IPS-18c (cell line): ENCODE results near the gene AFTPH.

Experiments
- H3K4me3 ChIP-seq: 2 replicates; pipeline ENCODE4 v1.7.0; 2013; ENCODE audit warnings: low read depth, mild to moderate bottlenecking, low read length, moderate library complexity; ENCODE audit not compliant: insufficient read depth
- H3K9me3 ChIP-seq: one replicate; pipeline ENCODE4 v1.6.1; 2013; ENCODE audit warnings: mild to moderate bottlenecking, low read length, moderate library complexity; ENCODE audit not compliant: control insufficient read depth, insufficient read depth

The AFTPH gene

DNA sequence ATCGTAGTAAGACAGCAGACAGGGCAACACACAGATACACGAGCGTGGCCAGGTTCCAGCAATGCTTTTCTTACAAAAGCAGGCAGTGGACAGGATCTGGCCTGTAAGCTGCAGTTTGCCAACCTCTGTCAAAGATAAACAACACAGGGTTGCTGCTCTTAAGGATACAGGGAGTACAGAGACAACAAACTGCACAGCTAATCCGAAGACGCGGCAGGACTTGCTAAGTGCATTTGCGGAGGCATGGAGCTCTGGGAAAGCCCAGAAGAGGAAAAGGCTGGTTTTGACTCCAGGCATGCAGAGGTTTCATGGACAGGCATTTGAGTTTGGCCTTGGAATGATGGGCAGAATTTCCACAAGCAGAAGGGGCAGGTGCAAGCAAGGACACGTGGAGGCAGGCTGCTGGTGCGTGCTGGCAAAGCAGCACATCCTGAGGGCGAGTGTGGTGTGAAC, 105.2 kb downstream of the AFTPH start:
- Histone ChIP-seq H3K4me3 (no peak overlapping the region), H3K9me3 (no peaks in the 10 kb centered on the region)

DNA sequence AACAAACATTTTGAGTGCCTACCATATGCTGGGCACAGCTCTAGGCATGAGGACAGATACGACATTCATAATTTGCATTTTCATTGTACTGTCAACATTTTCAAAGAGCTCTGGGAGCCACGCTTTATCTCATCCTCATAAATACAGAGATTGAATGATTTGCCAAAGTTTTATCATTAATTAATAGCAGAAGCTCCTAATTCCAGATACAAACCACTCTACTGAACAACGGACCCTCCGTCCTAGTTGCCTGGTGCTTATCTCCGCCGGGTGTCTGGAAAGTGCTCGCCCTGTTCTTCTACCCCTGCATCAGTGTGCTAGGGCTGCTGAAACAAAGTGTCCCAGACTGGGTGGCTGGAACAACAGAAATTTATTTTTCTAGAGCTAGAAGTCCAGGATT, 105.7 kb downstream of the AFTPH start:
- Histone ChIP-seq H3K4me3 (no peak overlapping the region), H3K9me3 (no peaks in the 10 kb centered on the region)

DNA sequence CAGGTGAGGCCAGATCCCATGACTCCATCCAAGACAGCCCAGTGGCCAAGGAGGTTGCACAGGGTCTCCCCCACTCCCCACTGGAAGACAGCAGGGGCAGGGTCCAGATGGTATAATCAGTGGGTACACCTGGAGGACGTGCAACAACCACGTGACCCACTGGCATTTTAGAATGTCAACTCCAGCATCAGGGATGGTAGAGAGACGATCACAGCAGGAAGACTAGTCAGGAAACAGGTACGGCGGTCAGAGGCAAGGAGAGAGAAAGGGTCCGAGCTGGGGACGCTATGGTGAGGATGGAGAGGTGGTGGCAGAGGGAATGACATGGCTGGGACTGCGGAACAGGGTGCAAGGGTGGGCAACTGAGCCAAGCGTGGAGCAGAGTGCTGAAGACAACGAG, 106.6 kb downstream of the AFTPH start:
- H3K4me3 ChIP-seq, result no peak overlapping the region
- H3K9me3 ChIP-seq, result no peaks in the 10 kb centered on the region

DNA sequence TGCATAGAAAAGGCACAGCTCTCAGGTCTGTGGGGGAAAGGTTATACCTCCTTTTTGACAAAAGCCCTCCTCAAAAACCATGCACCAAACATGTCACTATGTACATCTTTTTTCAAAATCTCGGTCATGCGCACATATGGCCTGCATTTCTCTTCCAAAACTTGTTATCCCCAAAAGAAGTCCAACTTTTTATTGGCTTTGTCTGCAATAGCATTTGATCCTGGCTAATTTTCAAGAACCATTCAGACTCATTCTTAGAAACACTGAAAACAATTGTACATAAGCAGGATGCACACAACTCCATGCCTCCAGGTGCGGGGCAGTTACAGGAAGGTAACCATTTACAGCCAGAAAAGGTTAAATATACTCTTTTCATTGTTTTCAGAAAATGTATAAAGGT, 107.6 kb downstream of the AFTPH start:
- Histone ChIP-seq H3K4me3 (no peak overlapping the region), H3K9me3 (no peaks in the 10 kb centered on the region)

DNA sequence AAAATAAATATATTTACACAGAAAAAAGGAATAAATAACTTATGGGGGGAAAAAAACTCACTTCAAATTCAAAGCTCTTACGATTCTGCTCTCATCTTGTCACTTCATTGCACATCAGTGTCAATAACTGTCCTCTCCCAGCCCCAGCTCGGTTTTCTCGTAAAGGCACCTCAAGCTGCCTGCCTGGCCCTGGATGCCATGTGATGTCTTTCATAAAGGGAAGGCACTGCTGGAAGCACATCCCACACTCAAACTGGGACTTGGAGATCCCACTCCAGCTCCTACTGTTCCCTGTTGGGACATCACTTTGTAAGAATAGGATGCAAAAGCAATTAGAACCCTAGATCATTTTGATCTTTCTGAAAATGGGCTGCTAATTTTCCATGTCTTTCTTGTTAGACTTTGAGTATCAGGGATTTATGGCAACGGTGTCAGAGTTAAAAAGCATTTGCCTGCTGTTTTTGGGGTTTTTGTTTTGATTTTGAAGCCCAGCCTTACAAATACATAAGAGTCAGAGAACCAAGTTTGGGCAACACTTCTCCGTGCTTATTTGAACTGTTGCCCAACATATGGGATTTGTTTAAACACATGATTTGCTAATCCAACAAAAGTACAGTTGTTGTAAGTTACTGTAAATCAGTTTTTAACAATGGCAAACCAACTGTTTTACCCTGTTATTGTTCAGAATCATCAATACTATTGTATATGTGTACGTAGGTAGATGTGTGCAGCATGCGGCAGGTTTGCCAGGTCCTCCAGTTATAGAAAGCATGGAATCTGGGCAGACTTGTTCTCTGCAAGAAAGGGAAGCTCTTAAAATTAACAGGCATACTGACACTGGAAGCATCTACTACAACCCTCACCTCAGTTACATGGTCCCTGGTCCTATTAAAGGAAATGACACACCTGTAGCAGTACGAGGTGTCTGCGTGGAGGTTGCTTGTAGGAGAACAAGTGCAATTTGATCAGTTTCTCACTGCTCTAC, 109.0 kb downstream of the AFTPH start:
- H3K4me3 ChIP-seq, result no peak overlapping the region

DNA sequence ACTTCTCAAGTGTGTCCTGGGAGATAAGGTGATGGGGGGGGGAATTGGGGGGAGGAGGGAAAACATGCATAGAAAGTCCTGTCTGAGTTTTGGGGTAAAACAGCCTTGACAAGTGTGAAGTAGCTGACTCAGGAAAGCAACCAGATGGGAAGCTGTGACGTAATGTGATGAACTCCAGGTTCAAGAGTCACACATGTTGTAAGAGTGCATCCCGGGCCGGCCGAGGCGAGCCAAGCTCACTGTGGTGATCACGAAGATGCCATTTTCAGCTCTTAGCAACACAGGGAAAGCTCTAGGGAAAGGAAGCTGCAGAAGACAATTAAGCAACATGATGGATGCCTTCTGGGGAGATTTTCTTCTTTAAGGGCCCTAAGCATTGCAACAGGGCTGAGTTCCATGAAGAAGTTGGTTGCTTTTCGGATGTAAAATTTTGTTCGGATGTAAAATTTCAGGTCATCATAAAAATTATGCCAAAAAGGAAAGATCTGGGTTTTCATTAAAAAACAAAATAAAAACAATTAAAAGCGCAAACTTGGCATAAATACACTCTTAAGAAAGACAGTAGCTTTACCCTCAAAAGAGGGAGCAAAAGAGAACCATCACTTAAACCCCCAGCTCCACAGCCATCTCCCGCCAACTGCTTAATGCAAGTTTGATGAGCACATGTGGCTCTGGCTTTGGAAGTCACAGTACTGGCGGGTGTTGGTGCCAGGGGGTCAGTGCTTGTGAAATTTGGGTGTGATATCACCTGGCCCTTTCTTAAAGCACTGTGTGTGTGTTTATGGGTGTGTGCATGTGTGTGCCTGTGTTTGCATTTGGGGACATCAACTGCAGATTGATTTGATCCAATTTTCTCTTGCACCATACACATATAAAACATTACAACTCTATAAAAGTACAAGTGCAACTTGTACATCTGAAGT, 110.5 kb downstream of the AFTPH start:
- no peaks in the 10 kb centered on the region for H3K9me3 ChIP-seq

More for the DNA sequence above, 109.0 kb downstream of the AFTPH start:
- H3K9me3 ChIP-seq, result no peaks in the 10 kb centered on the region

DNA sequence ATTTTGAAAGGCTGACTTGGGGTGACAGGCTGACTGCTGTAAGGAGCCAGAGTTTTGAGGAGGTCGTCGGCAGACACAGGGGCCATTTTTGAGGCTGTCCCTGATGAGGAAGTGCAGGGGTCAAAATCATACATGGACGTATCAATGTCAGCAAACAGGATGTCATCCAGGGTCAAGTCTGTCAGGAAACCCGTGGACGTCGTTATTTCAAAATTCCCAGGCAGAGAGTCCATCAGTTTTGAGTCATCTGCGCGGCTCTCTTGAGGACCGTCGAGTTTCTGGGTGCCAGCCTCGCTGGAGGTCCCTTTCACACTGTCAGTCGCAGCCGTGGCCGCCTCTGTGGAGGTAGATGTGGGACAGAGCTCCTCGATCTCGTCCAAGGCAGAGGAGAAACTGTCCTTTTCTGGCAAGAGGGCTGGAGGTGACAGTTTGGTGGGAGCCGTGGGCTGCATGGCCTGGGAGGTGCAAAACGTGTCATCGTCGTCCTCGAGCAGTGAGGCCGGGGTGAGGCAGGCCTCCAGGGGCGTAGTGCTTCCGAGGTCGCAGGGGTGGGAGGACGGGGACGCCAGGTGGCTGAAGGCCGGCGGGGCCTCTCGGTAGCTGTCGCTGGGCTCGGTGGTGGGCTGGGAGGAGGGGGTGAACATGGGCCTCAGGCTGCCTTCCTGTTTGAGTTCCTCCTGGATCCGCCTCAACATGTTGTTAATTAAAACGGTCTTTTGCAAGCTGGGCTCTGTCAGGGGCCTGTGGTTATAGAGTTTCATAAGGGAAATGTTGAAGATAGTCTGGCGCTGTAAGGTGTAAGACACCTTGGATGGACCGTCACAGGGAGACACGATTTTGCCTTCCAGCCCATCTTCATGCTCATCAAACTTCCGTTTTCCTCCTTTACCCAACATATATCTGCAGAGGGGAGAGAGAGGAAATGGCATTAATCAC, 112.1 kb downstream of the AFTPH start:
- no peak overlapping the region for H3K4me3 ChIP-seq
- no peaks in the 10 kb centered on the region for H3K9me3 ChIP-seq

More for the DNA sequence above, 110.5 kb downstream of the AFTPH start:
- H3K4me3 ChIP-seq, result no peak overlapping the region

DNA sequence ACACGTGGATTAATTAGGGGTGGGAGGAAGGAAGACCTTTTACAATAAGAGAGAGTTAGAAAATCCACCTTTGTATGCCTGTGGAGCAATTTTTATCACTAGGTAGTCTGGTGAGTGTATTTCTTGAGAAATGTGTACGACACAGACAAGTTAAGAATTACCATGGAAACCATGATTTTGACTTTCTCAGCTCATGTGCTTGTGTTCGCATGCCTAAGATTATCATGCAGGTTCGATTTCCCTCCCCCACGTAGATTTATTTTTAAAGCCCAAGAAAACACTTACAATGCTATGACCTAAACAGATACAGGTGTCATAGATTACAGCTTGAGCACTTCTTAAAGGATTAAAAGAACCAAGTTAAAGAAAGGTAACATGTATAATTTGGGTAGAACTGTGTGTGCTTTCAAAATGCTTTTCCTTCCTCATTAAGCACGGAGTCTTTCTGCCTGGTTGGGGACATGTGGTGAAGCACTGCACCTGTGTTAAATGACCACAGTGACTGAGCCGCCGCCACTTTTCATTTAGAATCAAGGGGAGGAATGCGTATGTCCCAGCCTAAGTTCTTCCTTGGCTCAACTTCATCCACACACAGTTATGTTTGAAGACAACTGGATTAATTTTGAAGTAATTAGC, 113.0 kb downstream of the AFTPH start:
- Histone ChIP-seq H3K9me3 (no peaks in the 10 kb centered on the region), H3K4me3 (no peak overlapping the region)

DNA sequence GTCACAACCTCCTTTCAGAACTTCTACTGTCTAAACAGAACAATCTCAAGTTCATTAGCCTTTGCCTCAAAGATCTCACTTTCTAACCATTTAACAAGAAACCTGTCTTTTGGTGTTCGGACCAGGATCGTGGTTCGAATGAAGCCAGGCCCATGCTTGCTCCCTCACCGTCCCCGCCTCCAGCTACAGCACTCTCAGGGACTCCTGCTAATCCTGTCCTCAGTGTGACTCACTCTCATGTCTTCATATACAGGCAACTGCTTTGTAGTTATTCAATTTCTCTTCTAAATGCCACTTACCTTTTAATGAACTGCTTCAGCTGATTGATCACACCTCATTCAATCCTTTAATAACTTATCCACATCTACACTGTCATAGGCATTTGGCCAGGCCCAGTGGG, 113.8 kb downstream of the AFTPH start:
- no peaks in the 10 kb centered on the region for H3K9me3 ChIP-seq
- no peak overlapping the region for H3K4me3 ChIP-seq

DNA sequence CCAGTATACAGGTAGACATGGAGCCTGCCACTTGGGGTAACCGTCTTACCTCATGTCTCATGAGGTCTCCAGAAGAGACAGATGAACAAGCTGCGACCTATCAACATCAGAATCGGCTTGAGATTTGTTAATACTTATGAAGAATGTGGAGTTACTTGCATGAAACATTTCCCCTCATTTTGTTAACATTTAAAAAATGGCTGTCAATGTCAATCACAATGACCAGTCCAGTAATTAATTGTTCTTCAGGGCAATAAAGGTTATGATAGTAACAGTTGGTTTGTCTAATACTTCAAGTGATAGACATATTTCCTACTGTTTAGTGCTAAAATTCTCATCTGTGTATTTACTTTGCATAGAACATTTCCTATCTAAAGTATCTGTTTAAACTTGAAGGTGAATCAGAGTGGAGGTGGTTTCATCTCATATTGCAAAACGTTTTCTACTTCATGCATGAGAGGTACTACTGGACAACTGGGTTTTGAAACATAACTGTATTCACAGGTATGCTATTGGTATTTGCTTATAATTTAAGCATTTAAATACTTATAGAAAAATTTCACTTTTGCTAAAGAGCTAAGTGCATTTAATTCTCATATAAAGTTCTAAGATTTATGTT, 114.5 kb downstream of the AFTPH start:
- no peaks in the 10 kb centered on the region for H3K9me3 ChIP-seq
- no peak overlapping the region for H3K4me3 ChIP-seq

DNA sequence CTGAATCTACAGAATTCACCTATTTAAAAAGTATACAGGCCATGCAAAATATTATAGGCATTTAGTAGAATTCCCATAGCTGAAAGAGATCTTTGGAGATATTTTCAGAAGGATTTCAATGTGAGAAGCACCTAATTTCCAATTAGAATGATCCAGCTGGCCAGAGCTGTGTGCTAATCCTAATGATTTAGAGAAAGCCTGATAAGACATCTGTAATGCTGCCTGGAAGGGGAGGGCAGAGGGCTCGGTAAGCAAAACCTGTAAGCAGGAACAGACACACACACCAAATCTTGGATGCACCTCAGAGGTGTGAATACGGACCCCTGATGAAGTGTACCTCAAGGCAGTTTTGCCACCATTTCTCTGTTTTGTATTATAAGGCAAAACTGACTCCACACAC, 115.6 kb downstream of the AFTPH start:
- no peak overlapping the region for H3K4me3 ChIP-seq

DNA sequence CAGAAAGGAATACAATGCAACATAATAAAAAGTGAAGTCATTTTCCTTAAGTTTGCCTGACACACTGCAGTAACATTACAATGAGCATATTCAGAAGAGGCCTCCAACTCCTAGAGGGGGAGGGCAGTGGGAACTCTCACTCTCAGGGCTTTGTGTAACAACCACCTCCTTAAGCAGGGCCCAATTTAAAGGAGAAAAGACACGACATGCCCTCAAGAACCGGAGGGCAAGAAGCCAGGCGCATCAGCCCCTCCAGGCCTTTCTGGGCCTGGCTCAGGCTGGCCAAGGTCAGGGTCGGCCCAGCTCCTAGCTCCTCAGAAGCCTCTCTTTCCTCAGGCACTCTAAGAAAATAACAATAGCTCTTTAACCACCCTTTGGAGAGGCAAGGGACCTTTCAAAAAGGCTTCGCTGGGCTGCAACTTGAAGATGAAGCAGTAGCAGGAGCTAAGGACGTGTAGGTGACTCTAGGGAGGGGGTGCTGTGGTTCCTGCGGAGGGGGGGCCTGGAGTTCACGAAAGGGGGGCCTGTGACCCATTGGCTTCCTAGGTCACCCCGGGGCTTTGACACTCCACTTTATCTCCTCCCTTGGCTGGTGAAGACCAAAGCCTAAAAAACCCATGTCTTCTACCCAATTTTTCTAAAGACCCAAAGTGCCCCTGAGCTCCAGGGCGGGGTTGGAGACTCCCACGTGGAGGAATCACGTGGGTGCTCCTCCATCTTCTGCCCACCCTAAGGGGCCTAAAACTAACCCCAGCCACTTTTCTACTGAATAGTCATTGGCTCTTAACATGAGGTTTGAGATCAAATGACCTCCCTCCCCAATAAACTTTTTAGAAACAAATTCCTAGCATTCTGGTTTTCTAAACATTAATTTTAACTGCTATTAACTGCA, 116.3 kb downstream of the AFTPH start:
- Histone ChIP-seq H3K9me3 (no peaks in the 10 kb centered on the region), H3K4me3 (no peak overlapping the region)

More for the DNA sequence above, 115.6 kb downstream of the AFTPH start:
- no peaks in the 10 kb centered on the region for H3K9me3 ChIP-seq

DNA sequence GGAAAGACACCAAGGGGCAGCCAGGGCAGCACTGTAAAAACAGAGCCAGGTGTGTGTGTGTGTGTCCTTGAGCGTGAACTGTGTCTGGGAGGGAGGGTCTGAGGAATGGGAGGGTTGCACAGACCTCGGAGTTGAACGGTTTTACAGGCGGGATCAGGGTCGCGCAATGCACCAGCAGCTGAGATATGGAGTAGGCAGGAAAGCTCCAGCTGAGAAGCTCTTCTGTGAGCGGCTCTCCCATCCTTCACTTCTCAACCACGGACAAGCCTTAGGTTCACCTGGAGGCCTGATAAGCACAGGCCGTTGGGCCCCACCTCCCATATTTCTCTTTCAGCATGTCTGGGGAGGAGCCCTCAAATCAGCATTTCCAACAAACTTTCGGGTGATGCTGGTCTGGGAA, 117.5 kb downstream of the AFTPH start:
- no peak overlapping the region for H3K4me3 ChIP-seq
- H3K9me3 ChIP-seq, result no peaks in the 10 kb centered on the region
